HG03521 (cell line): ENCODE results near the gene KRTAP5-11.
"Not testable (repeated sequence)": the region's sequence is repeated elsewhere in the genome, so short reads cannot be mapped to it uniquely, and the experiment has no call there.

Source experiments
- ATAC-seq: cut with Tn5 transposase; IDR thresholded peaks from one replicate; pipeline ENCODE4 v1.9.1; 2021; ENCODE audit warnings: mild to moderate bottlenecking, moderate library complexity; ENCODE audit not compliant: unreplicated experiment

The KRTAP5-11 gene

DNA sequence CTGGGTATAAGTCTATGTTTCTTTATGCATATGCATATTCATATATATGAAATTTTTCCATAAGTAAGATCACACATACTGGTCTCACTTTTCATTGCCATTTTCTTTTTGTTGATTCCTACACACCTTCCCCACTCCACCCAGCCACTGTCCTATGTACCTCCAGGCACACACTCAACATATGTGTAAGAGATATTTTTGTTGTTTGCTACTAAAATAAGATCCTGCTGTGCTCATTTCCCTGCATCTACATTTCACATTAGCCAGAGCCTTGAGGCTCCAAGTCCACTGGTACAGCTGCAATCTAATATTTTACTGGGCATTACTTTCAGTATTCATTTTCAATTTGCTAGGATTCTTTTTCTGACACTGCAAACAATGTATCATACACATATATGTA, 25.4 kb downstream of the KRTAP5-11 start:
- no peak for ATAC-seq

DNA sequence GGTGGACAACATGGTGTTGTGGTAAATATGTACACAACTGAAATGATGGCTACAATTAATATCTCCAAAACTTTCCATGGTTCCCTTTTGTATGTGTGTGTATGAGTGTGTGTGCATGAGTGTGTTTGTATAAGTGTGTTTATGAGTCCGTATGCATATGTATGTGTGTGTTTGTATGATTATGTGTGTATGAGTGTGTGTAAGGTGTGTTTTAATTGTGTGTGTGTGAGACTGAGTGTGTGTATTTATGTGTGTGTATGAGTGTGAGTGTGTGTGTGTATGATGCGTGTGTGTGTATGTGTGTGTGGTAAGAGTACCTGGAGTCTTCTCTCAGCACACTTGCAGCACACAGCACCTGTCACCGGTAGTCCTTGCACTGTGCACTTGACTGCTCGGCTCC, 26.7 kb downstream of the KRTAP5-11 start:
- ATAC-seq, result no peak

DNA sequence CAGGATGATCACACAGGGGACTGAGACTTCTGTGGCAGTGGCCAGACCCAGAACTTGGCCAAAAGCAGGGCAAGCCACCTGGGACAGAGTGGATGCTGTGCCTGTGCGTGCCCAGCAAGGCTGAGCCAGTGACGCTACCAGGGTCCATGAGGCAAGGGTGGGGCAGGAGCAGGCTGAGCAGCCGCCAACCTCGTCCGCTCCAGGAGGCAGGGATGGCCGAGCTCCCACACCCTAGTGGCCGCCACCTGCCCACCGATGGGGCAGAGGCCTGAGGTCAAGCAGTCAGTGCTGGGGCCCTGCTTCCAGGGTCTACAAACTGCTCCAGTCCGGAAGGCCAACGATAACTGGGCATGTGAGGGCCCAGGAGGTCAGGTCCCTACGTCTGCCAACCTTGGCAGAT, 27.2 kb downstream of the KRTAP5-11 start:
- no peak for ATAC-seq

DNA sequence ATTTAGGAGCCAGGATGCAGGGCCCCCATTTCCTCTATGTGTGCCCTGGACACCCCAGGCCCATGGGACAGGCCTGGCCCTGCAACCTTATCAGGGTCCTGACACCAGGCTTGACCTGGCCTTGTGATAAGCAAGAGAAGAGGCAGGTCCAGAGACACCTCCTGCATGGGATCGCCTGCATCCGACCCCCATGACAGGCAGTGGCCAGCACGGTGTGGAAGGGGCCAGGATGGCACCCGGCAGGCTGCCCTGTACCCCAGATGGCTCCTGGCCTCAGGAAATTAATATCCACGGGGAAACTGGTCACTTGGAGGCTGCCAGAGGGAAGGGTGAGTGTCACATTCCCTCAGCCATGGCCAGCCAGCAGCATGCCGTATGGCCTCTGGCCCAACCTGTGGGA, 27.7 kb downstream of the KRTAP5-11 start:
- ATAC-seq, result no peak

DNA sequence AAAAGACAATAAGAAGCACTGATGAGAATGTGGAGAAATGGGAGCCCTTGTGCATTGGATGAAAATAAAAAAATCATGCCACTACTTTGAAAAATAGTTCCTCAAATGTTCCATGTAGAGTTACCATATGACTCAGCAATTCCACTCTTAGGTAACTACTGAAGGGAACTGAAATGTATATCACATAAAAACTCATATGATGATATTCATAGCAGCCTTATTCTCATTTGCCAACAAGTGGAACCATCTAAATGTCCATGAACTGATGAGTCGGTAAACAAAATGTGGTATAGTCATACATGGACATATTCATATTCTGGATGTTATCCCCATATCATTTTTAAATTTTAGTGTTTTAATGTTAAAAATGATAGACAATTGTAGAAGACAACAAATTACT, 31.0 kb downstream of the KRTAP5-11 start:
- ATAC-seq, result no peak

DNA sequence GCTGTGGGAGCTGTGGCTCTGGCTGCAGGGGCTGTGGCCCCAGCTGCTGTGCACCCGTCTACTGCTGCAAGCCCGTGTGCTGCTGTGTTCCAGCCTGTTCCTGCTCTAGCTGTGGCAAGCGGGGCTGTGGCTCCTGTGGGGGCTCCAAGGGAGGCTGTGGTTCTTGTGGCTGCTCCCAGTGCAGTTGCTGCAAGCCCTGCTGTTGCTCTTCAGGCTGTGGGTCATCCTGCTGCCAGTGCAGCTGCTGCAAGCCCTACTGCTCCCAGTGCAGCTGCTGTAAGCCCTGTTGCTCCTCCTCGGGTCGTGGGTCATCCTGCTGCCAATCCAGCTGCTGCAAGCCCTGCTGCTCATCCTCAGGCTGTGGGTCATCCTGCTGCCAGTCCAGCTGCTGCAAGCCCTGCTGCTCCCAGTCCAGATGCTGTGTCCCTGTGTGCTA, 33.9 kb downstream of the KRTAP5-11 start:
- no peak for ATAC-seq

DNA sequence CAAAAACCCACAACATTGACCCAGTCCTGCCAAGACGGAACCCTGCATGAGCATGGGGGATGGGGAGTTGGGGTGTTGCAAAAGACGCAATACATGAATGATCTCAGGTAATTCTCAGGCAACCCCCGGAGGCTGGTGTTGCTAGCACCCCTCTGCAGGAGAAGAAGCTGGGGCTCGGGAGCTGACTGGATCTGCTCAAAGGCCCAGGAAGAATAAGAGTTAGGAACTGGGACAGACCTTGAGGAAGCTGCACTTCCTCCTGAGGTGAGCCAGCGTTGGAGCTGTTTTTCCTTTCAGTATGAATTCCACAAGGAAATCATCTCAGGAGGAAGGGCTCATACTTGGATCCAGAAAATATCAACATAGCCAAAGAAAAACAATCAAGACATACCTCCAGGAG, 34.6 kb downstream of the KRTAP5-11 start, which contains the start of gene KRTAP5-9:
Gene KRTAP5-9 (plus strand): TSS at position 301 of the 400 bp plus-strand sequence. CDS start 238 bp downstream, outside the sequence.
- no peak for ATAC-seq

DNA sequence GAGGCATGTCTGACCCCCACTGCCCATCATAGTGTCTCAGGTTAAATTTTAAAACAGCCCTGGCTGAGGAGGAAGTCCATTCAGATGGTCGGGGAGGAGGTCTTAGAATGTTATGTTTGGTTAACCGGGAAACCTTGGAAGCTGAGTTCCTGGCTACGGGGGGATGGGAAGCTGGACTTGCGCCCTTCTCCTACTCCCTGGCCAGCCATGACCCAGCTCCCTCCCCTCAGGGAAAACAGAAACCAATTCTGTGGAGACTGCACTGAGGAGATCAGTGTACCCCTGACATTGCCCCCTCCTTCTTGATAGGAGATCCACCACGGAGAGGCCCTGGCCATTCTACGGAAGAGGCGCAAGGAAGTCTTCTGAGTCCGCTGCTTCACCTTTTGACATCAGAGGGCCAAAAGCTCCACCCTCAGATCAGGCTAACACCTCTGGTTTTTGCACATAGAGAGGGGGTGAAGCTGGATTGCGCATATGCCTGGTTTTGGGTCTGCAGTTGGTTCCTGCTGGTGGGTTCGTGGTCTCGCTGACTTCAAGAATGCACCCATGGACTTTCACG, 37.2 kb downstream of the KRTAP5-11 start:
- no peak for ATAC-seq

DNA sequence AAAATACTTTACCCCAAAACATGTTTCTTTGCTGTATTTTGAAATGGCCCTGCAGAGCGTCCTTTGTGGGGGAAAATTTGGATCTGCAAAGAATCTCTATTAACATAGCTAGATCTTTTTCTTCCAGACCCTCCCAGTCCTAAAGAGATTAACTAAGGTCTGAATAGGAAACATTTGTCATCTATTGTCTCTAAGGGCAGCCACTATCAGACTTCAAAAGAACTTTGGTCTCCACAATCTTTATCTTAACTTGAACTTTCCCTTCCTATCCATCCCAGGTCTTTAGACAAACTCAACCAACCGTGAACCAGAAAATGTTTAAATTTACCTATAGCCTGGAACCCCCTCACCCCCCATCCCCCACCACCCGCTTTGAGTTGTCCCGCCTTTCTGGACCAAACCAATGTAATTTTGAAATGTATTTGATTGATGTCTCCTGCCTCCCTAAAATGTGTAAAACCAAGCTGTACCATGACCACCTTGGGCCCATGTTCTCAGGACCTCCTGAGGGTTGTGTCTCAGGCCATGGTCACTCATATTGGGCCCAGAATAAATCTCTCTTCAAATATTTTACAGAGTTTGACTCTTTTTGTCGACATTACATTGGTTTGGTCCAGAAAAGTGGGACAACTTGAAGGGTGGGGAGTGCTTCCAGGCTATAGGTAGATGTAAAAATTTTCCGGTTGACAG, 38.0 kb downstream of the KRTAP5-11 start:
- ATAC-seq, result no peak

DNA sequence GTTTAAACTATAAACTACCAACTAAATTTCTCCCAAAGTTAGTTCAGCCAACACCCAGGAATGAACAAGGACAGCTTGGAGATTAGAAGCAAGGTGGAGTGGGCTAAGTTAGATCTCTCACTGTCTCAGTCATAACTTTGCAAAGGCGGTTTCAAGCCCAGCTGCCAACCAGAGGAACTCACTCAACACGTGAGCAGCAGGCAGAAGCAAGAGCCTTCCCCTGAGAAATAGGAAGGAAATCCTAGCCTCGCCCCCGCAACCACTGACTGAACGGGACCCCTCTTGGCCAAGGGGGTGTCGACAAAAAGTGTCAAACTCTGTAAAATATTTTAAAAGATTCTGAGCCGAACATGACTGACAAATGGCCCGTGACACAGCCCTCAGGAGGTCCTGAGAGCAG, 38.8 kb downstream of the KRTAP5-11 start:
- ATAC-seq, result no peak

DNA sequence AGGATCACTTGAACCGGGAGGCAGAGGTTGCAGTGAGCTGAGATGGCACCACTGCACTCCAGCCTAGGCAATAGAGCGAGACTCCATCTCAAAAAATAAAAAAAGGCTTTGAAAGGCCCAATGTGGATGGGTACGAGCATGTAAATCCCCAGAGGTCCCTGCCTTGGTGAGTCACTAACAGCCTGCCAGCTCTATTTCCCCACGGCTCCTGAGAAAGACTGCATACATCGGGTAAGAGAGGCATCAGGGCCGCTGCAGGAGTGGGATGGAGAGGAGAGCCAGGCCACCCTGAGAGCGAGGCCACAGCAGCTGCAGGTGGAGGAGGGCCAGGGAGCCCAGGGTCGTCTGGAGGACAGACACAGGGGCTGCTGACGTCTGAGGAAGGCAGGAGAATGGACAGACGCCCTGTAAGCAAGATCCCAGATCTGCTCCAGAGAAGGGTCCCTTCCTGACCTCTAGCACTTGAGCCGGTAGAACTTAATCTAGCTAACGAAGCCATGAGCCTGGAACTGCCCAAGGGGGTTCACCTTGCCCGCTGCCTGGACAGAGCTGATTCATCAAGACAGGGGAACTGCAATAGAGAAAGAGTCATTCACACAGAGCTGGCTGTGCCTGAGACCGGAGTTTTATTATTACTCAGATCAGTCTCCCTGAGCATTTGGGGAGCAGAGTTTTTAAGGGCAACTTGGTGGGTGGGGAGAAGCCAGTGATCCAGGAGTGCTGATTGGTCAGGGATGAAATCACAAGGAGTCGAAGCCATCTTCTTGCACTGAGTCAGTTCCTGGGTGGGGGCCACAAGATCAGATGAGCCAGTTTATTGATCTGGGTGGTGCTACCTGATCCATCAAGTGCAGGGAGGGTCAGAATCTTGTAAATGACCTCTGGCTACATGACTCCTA, 39.5 kb downstream of the KRTAP5-11 start:
- no peak for ATAC-seq

DNA sequence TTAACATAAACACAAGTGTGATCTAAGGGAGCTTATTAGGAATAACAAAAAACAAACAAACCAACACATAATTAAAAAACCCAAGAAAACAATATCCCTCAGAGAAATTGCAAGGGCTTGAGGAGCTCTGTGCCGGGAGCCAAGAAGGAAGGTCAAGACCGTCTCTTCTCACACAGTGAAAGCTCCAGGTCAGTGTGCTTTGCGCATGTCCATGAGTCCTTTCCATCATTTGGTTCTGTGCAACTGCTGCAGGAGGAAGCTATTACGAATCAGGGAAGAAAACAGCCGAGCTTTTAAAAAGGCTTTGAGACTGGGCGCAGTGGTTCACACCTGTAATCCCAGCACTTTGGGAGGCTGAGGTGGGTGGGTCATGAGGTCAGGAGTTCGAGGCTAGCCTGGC, 40.3 kb downstream of the KRTAP5-11 start:
- no peak for ATAC-seq

DNA sequence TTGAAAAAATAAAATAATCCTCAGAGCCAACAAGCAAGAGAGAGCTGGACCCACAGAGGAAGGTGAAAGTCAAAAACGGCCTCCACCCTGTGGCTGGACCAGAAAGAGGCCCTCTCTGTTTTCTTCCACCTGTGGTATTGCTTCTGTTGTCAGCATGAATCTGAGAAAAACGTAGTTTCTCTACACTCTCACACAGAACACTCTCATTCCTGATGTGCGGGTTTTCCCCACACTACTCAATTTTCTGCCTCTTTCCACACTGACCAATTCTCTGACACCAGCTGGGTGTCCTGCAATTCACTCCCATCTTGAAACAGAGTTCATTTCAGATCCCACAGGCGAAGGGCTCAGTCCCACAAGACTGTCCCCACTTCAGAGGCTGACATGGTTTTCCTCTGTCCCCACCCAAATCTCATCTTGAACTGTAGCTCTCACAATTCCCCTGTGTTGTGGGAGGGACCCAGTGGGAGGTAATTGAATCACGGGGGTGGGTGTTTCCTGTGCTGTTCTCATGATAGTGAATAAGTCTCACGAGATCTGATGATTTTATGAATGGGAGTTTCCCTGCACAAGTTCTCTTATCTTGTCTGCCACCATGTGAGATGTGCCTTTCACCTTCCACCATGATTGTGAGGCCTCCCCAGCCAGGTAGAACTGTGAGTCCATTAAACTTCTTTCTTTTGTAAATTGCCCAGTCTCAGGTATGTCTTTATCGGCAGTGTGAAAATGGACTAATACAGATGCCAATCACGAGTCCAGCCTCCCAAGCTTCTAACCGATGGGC, 42.0 kb downstream of the KRTAP5-11 start:
- not testable (repeated sequence) for ATAC-seq

DNA sequence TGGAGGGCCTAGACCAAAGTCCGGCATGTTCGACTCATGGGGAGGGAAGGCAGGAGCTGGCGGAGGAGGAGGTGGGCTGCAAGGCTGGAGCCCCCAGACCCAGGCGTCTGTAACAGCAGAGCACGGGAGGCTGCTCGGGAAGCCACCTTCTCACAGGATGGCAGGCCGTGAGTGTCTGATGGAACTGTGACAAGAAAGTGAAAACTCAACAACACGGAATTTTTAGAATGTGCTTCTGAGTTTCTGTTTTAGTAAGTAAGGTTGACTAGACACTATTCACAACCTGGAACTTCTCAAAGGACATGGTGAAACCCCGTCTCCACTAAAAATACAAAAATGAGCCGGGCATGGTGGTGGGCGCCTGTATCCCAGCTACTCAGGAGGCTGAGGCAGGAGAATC, 42.7 kb downstream of the KRTAP5-11 start:
- ATAC-seq, result not testable (repeated sequence)

DNA sequence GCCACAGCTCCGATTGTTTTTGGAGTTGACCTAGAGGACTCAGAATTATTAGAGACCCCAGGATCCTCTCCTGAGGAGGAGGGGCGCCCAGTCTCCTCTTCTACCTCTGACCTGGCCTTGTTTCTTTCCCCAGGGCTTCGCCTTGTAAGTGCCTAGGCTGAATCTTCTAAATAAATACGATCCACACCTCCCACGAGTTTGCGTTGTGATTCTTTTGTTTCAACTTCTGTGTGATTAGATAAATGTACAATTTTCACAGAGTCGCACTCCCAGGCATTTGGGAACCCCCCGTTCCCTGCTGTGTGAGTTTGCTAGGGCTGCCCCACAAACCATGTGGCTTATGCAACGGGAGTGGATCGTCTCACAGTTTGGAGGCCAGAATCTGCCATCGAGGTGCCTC, 43.7 kb downstream of the KRTAP5-11 start:
- ATAC-seq, result no peak

DNA sequence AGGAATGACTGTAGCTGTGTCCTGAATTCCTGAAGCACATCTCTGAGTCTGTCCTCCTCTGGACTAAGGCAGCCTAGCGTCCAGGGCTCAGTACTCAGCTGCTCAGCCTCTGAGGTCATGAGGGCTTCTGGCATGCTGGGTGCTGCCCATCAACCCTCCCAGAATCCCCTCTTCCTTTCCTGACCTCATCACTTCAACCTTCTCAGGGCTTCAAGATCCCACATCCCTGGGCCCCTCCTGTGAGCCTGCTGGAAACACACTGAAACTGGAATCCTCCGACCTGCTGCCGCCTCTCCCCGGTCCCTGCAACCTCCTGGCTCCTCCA, 44.0 kb downstream of the KRTAP5-11 start:
- no peak for ATAC-seq

DNA sequence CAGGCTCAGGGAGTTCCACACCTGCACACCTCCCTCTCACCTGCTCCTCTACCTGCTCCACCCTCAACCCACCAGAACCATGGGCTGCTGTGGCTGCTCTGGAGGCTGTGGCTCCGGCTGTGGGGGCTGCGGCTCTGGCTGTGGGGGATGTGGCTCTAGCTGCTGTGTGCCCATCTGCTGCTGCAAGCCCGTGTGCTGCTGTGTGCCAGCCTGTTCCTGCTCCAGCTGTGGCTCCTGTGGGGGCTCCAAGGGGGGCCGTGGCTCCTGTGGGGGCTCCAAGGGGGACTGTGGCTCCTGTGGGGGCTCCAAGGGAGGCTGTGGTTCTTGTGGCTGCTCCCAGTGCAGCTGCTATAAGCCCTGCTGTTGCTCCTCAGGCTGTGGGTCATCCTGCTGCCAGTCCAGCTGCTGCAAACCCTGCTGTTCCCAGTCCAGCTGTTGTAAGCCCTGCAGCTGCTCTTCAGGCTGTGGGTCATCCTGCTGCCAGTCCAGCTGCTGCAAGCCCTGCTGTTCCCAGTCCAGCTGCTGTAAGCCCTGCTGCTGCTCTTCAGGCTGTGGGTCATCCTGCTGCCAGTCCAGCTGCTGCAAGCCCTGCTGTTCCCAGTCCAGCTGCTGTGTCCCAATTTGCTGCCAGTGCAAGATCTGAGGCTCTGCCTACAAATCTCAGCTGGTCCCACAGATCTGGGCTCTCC, 44.6 kb downstream of the KRTAP5-11 start, which contains the start of gene KRTAP5-8:
Gene KRTAP5-8 (plus strand): TSS at position 49 of the 689 bp plus-strand sequence. CDS start 31 bp downstream, at position 80.
- not testable (repeated sequence) for ATAC-seq

DNA sequence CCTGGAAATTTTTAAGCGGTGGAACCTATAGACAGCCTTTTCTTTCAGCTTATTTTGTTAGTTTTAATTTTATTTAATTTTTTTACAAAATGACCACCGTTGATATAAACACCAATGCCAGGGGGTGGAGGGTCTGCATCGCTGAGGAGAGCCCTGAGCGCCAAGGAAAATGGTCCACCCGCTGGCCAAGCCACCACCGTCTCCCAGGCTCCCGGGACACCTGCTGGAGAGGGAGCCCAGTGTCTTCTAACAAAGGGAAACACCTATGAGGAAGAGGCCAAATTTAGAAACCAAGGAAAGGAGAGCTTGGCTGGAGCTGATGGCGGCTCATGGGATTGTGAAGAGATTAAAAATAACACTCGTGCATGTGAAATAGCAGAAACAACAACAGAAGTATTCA, 45.1 kb downstream of the KRTAP5-11 start:
- no peak for ATAC-seq

DNA sequence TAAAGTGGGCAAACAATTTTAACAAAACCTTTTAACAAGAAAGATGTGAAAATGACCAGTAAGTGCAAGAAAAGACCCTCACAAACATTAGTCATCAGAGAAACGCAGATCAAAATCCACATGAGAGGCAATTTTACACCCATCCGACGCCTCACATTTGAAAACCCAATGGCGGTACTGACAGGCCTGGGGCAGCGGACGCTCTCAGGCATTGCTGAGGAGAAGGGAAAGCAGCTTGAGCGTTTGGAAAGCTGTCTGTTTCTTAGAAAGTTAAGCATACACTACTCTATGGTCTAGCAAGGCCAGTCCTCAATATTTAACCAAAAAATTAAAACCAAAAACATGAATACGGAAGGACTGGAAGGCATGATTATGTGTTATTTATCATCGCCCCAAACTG, 46.9 kb downstream of the KRTAP5-11 start:
- ATAC-seq, result no peak
